Stimulated activated memory B cell treated with anti-CD40 and anti-IgM and Interleukin-4, amounts not matched to agents 10 μg/mL and 1 μg/mL and 100 μg/mL, for 72 hours (primary cell): ENCODE results near the gene RALGAPB.
"Not testable (repeated sequence)": the region's sequence is repeated elsewhere in the genome, so short reads cannot be mapped to it uniquely, and the experiment has no call there.

Experiments
- ATAC-seq: fragments of 150-1000 bp; cut with Tn5 transposase; 2 replicates; pipeline ENCODE4 v1.10.0; 2021
- H3K27ac Mint-ChIP-seq: one replicate; pipeline ENCODE4 v1.8.0; 2022; ENCODE audit warnings: mild to moderate bottlenecking, mixed read lengths
- H3K27me3 Mint-ChIP-seq: one replicate; pipeline ENCODE4 v1.8.0; 2022; ENCODE audit warnings: mixed read lengths
- H3K36me3 Mint-ChIP-seq: one replicate; pipeline ENCODE4 v1.8.0; 2022; ENCODE audit warnings: mixed read lengths
- H3K4me1 Mint-ChIP-seq: one replicate; pipeline ENCODE4 v1.8.0; 2022; ENCODE audit warnings: mixed read lengths
- H3K4me3 Mint-ChIP-seq: one replicate; pipeline ENCODE4 v1.8.0; 2022; ENCODE audit warnings: mild to moderate bottlenecking, moderate library complexity, mixed read lengths
- H3K9me3 Mint-ChIP-seq: one replicate; pipeline ENCODE4 v1.8.0; 2022; ENCODE audit warnings: mixed read lengths

Gene RALGAPB

DNA sequence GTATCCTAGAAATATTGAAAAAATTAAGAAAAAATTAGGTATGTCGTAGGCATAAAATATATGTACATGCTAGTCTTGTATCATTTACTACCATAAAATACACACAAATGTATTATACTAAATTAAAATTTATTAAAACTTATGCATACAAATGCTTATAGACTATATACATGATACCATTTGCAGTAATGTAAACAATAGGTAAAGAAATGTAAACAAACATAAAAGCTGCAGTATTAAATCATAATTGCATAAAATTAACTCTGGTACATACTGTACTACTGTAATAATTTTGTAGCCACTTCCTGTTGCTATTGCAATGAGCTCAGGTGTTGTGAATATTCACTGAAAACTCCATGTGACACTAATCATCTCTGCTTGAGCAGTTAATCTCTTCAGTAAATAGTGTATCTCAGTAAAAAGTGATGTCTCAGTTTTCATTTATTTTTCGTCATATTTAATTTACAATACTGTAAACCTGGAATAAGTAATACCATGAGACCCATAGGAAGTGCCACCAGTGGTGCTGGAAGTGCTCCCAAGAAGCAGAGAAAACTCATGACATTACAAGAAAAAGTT is 29.3 kb downstream of the RALGAPB start:
- H3K36me3 Mint-ChIP-seq = peaks cover 62% of the 10 kb centered on the region
- H3K27me3 Mint-ChIP-seq = no peaks in the 10 kb centered on the region
- H3K9me3 Mint-ChIP-seq = peaks cover 3% of the 10 kb centered on the region
- H3K4me3 Mint-ChIP-seq = no peak overlapping the region
- H3K4me1 Mint-ChIP-seq = no peaks in the 10 kb centered on the region
- no peak for ATAC-seq
- H3K27ac Mint-ChIP-seq = no peak overlapping the region

GRCh38 chr20:38504368-38505090 is 31.9 kb downstream of the RALGAPB start:
- Mint-ChIP-seq H3K27me3 (no peaks in the 10 kb centered on the region), H3K9me3 (peaks cover 3% of the 10 kb centered on the region), H3K4me1 (no peaks in the 10 kb centered on the region), H3K36me3 (peaks cover 48% of the 10 kb centered on the region), H3K27ac (no peak overlapping the region), H3K4me3 (no peak overlapping the region)
- no peak for ATAC-seq

DNA sequence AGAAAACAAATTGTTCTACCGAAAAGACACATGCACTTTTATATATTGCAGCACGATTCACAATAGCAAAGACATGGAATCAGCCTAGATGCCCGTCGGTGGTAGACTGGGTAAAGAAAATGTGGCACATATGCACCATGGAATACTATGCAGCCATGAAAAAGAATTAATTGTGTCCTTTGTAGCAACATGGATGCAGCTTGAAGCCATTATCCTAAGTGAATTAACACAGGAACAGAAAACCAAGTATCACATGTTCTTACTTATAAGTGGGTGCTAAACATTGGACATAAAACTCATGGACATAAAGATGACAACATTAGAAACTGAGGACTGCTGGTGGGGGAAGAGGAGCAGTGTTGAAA is 32.4 kb downstream of the RALGAPB start:
- Mint-ChIP-seq H3K27ac (no peak overlapping the region), H3K4me1 (no peaks in the 10 kb centered on the region), H3K9me3 (peaks cover 3% of the 10 kb centered on the region), H3K27me3 (no peaks in the 10 kb centered on the region), H3K36me3 (peaks cover 48% of the 10 kb centered on the region), H3K4me3 (no peak overlapping the region)
- no peak for ATAC-seq

DNA sequence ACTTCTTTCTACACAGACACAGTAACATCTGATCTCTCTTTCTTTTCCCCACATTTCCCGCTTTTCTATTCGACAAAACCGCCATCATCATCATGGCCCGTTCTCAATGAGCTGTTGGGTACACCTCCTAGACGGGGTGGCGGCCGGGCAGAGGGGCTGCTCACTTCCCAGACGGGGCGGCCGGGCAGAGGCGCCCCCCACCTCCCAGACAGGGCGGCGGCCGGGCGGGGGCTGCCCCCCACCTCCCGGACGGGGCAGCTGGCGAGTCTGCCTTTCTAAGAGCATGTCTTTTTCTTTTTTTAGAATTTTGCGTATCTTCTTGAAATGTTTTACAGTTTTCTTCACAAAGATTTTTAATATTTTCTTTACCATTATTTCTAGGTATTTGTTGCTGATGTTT is 39.1 kb downstream of the RALGAPB start:
- H3K4me1 Mint-ChIP-seq, H3K27me3 Mint-ChIP-seq, H3K4me3 Mint-ChIP-seq, ATAC-seq, H3K27ac Mint-ChIP-seq, H3K9me3 Mint-ChIP-seq: not testable (repeated sequence)
- peaks cover 55% of the 10 kb centered on the region for H3K36me3 Mint-ChIP-seq

GRCh38 chr20:38514185-38514584 is 41.5 kb downstream of the RALGAPB start:
- no peak for ATAC-seq
- Mint-ChIP-seq H3K9me3 (no peaks in the 10 kb centered on the region), H3K4me1 (no peaks in the 10 kb centered on the region), H3K4me3 (no peak overlapping the region), H3K36me3 (peaks cover 59% of the 10 kb centered on the region), H3K27me3 (no peaks in the 10 kb centered on the region), H3K27ac (no peak overlapping the region)

DNA sequence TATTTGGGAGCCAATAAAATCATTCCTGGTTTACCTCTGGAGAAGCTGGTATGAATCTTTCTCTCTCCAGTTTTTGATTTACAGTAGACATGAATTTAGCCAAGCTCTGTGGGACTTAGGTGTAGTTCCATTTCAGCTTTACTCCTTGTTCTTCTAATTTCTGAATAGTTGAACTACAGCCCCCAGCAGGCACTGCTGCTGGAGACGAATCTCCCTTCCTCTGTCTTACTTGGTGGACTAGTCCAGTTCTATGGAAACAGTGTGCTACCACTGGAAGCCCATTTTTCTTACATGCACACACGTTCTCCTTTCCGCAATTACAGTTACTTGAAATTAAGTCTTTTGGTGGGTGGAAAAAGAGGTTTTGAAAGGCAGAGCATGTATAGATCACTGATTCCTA is 42.3 kb downstream of the RALGAPB start:
- no peak overlapping the region for H3K4me3 Mint-ChIP-seq
- H3K4me1 Mint-ChIP-seq = no peaks in the 10 kb centered on the region
- ATAC-seq = no peak
- H3K36me3 Mint-ChIP-seq = peaks cover 55% of the 10 kb centered on the region
- no peaks in the 10 kb centered on the region for H3K9me3 Mint-ChIP-seq
- H3K27me3 Mint-ChIP-seq = no peaks in the 10 kb centered on the region
- no peak overlapping the region for H3K27ac Mint-ChIP-seq

DNA sequence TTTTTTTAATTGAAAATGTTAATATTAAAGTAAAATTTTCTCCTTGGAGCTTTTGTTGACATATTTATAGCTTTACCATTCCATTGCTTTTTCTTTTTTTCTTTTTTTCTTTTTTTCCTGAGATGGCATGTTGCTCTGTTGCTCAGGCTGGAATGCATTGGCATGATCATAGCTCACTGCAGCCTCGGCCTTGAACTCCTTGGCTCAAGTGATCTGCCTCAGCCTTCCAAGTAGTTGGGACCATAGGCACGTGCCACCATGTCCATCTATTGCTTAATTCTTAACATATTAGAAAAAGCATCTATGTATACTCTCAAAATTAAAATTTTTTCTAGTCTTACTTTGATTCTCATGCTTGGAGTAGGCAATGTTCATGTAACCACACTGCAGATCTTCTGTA is 43.0 kb downstream of the RALGAPB start:
- H3K9me3 Mint-ChIP-seq = no peaks in the 10 kb centered on the region

GRCh38 chr20:38519426-38519825 is 46.8 kb downstream of the RALGAPB start:
- peaks cover 65% of the 10 kb centered on the region for H3K36me3 Mint-ChIP-seq
- H3K9me3 Mint-ChIP-seq = no peaks in the 10 kb centered on the region
- no peak overlapping the region for H3K4me3 Mint-ChIP-seq
- H3K27me3 Mint-ChIP-seq = no peaks in the 10 kb centered on the region
- no peak for ATAC-seq
- no peak overlapping the region for H3K27ac Mint-ChIP-seq
- no peaks in the 10 kb centered on the region for H3K4me1 Mint-ChIP-seq

More for the DNA sequence above, 43.0 kb downstream of the RALGAPB start:
- H3K4me3 Mint-ChIP-seq = no peak overlapping the region
- no peaks in the 10 kb centered on the region for H3K27me3 Mint-ChIP-seq
- peaks cover 48% of the 10 kb centered on the region for H3K36me3 Mint-ChIP-seq
- H3K4me1 Mint-ChIP-seq = no peaks in the 10 kb centered on the region
- no peak overlapping the region for H3K27ac Mint-ChIP-seq
- no peak for ATAC-seq

- Mint-ChIP-seq H3K9me3 (no peaks in the 10 kb centered on the region), H3K36me3 (peaks cover 58% of the 10 kb centered on the region), H3K4me3 (no peak overlapping the region), H3K27ac (no peak overlapping the region), H3K27me3 (no peaks in the 10 kb centered on the region), H3K4me1 (no peaks in the 10 kb centered on the region)
- no peak for ATAC-seq
These were observed 47.6 kb downstream of the RALGAPB start for GRCh38 chr20:38520261-38520660.

GRCh38 chr20:38523697-38524096 is 51.1 kb downstream of the RALGAPB start:
- Mint-ChIP-seq H3K36me3 (peaks cover 53% of the 10 kb centered on the region), H3K27ac (no peak overlapping the region)

GRCh38 chr20:38528167-38528566 is 55.5 kb downstream of the RALGAPB start:
- Mint-ChIP-seq H3K9me3 (no peaks in the 10 kb centered on the region), H3K4me3 (no peak overlapping the region), H3K36me3 (peaks cover 50% of the 10 kb centered on the region), H3K27me3 (no peaks in the 10 kb centered on the region), H3K27ac (no peak overlapping the region), H3K4me1 (no peaks in the 10 kb centered on the region)
- ATAC-seq = no peak

More at GRCh38 chr20:38523697-38524096, 51.1 kb downstream of the RALGAPB start:
- H3K9me3 Mint-ChIP-seq = no peaks in the 10 kb centered on the region
- no peak for ATAC-seq
- no peaks in the 10 kb centered on the region for H3K27me3 Mint-ChIP-seq
- H3K4me1 Mint-ChIP-seq = no peaks in the 10 kb centered on the region
- no peak overlapping the region for H3K4me3 Mint-ChIP-seq

DNA sequence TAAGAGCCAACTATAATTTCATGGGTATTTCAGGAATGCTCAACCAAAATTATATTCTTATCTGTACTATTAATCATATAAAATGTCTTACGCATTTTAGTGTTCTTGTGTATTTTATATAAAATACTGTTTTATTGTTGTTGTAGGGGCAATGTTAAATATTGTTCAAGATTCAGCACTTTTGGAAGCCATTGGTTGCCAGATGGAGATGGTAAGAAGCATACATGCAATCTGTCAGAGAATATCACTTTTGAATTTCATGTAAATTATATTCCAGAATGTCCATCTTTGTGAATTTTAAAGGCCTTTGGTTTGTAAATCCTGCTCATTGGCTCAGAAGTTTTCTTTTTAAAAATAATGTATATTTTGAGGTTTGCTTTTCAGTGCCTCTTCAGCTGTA is 58.4 kb downstream of the RALGAPB start:
- Mint-ChIP-seq H3K27ac (no peak overlapping the region), H3K9me3 (no peaks in the 10 kb centered on the region), H3K27me3 (no peaks in the 10 kb centered on the region), H3K4me3 (no peak overlapping the region), H3K4me1 (no peaks in the 10 kb centered on the region), H3K36me3 (peaks cover 52% of the 10 kb centered on the region)
- no peak for ATAC-seq

DNA sequence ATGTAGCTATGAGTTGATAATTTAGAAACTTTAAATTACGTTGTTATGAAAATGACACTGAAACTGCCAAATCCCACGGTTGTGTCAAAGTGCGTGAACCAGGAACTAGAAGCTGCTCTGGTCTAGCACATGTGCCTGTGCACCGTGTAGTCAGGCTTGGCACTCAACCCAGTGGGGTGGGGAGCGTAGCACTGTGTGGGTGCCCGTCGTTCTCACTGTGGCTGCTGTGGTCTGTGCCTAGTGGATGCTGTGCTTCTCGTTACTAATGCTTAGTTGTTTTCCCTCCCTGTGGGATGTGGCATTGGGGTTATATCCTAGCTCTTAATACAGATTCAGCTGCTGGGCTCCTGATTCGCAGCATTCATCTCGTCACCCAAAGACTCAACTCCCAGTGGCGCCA is 62.1 kb downstream of the RALGAPB start:
- Mint-ChIP-seq H3K4me1 (no peaks in the 10 kb centered on the region), H3K27me3 (no peaks in the 10 kb centered on the region), H3K4me3 (no peak overlapping the region), H3K27ac (no peak overlapping the region), H3K36me3 (peaks cover 61% of the 10 kb centered on the region), H3K9me3 (no peaks in the 10 kb centered on the region)
- ATAC-seq = no peak

GRCh38 chr20:38536310-38536709 is 63.7 kb downstream of the RALGAPB start:
- Mint-ChIP-seq H3K9me3 (no peaks in the 10 kb centered on the region), H3K4me1 (no peaks in the 10 kb centered on the region)

DNA sequence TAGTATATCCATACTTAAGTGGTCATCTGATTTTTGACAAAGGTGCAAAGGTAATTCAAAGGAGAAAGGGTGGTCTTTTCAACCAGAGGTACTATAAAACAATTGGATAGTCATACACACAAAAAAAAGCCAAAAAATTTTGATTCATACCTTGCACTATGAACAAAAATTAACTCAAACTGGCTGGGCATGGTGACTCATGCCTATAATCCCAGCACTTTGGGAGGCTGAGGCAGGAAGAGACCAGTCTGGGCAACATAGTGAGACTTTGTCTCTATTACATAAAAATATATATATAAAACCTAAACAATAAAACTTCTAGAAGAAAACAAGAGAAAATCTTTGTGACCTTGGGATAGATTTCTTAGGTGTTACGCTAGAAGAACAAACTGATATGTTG is 64.5 kb downstream of the RALGAPB start:
- Mint-ChIP-seq H3K36me3 (peaks cover 69% of the 10 kb centered on the region), H3K27me3 (no peaks in the 10 kb centered on the region), H3K9me3 (no peaks in the 10 kb centered on the region), H3K27ac (no peak overlapping the region), H3K4me3 (no peak overlapping the region), H3K4me1 (peaks cover 5% of the 10 kb centered on the region)
- ATAC-seq = no peak

More at GRCh38 chr20:38536310-38536709, 63.7 kb downstream of the RALGAPB start:
- Mint-ChIP-seq H3K36me3 (peaks cover 66% of the 10 kb centered on the region), H3K4me3 (no peak overlapping the region), H3K27ac (no peak overlapping the region), H3K27me3 (no peaks in the 10 kb centered on the region)
- ATAC-seq = no peak

DNA sequence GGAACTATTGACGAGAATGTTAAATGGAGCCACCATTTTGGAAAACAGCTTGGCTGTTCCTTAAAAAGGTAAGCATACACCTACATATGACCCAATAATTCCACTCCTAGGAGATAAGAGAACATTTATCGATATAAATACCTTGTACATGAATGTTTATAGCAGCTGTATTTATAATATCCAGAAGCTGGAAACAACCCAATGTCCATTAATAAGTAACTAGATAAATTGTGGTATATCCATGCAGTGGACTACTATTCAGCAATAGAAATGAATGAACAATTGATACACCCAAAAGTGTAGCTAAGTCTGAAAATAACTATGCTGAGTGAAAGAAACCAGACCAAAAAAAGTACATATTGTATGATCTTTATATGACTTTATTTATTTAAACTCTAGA is 66.1 kb downstream of the RALGAPB start:
- Mint-ChIP-seq H3K4me1 (peaks cover 5% of the 10 kb centered on the region), H3K4me3 (no peak overlapping the region), H3K27me3 (no peaks in the 10 kb centered on the region), H3K36me3 (peaks cover 72% of the 10 kb centered on the region), H3K27ac (no peak overlapping the region), H3K9me3 (no peaks in the 10 kb centered on the region)
- ATAC-seq = no peak
